ACHN (cell line): Measurements from ENCODE around the gene SPRR3.
"Not testable (repeated sequence)": the region's sequence is repeated elsewhere in the genome, so short reads cannot be mapped to it uniquely, and the experiment has no call there.

Source experiments
- DNase-seq: peaks from one replicate; pipeline ENCODE4 v3.0.0-alpha.2; 2015
- in situ Hi-C: cut with HindIII; loops from 2 replicates; pipeline ENCODE4 v1.10.0; 2017; ENCODE audit warnings: low sequenced_read_pairs, low pct_ligation_motif_present, low pct_unique_long_range_greater_than_20kb

Gene SPRR3

GRCh38 chr1:152981146-152981871, 20.2 kb upstream of the SPRR3 start:
- in situ Hi-C loops: no loop called here
- DNase-seq: no peak

DNA sequence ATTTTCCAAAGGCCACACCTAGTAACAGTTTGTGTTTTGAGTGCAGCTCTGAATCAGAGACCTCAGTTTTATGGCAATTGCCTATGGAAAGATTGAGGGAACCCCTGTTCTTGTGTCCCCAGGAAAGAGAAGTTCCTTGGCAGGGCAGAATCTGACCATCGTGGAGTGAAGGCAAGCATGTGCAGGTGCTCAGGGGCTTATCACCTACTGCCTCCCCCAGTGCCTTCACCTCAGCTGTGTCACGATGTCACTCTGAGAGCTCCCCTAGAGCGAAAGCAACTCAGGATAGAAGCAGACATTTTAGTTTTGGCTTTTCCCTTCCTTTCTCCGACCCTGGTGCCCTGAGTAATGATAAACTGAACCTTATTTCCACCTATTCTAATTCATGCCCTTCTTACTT, 19.5 kb upstream of the SPRR3 start:
- DNase-seq: no peak
- in situ Hi-C loops: no loop called here

DNA sequence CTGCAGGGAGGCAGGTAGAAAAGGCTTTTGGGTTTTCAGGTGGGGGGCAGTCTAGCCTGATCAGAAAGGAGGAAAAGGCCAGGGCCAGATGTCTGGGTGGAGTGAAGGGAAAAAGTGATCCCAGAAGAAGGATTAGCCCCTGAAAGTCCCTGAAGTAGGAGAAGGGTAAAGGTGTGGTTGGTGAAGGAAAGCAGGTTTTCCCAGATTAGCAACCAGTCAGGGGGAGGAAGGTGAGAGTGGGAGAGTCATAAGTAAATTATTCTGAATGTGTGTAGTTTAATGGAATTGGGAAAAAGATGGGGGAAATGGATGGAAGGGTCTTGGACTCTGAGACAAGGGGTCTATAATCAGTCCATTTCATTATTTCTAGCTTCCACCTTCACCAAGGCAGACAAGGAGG, 18.3 kb upstream of the SPRR3 start:
- in situ Hi-C loops: no loop called here
- DNase-seq: no peak

GRCh38 chr1:152983743-152984142, 17.8 kb upstream of the SPRR3 start, which contains the start of gene SPRR1A:
SPRR1A (plus strand) TSS chr1:152984081; CDS start chr1:152985231, 1,150 bp downstream.
- no peak for DNase-seq
- in situ Hi-C loops: no loop called here

DNA sequence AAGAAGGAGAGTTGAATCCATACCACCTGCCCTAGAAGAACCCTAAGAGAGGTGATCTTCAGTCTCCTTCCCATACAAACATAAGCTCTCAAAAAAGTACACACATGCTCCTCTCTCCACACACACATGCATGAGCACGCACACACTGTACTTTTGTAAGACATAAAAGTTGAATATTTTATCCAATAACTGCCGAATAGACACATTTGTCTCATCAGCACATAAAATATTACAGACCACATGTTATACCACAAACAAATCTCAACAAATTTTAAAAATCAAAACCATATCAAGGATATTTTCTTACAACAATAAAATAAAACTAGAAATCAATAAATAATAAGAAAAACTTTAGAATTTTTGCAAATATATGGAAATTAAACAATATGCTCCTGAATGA, 15.0 kb upstream of the SPRR3 start:
- no peak for DNase-seq
- in situ Hi-C loops: no loop called here

DNA sequence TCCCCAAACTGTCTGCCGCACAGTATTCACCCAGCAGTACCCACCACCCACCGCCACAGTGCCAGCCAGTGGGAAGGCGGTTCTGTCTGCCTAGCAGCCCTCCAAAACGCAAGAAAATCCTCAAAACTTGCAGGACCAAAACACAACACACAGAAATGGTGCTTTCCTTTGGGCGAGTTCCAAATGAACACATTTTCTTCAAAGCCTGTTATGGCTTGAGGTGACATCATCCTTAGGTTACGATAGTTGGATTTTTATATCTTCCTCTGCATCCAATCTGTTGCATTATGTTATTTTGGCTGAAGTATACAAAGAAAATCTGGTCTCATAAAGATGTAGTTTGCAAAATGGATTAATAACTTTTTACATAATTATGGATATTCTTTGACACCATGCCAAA, 8.4 kb upstream of the SPRR3 start:
- in situ Hi-C loops: no loop called here
- DNase-seq: no peak

DNA sequence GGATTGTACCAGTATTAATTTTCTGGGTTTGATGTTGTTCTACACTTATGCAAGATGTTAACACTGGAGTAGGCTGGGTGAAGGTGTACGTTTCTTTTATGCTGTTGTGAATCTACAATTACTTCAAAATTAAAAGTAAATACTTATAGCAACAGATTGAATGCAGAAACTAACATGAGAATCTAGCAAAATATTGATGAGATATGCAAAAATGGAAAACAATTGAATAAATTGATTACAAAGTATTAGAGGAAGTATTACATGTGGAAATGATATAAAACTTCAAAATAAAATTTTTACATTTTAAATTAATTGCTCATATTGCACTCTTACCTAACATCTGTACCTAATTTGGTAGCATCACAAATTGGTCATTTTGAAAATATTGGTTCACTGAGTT, 5.7 kb upstream of the SPRR3 start:
- in situ Hi-C loops: no loop called here
- DNase-seq: no peak

- in situ Hi-C loops: no loop called here
- no peak for DNase-seq
These were observed 4.7 kb upstream of the SPRR3 start for GRCh38 chr1:152996633-152997400.

DNA sequence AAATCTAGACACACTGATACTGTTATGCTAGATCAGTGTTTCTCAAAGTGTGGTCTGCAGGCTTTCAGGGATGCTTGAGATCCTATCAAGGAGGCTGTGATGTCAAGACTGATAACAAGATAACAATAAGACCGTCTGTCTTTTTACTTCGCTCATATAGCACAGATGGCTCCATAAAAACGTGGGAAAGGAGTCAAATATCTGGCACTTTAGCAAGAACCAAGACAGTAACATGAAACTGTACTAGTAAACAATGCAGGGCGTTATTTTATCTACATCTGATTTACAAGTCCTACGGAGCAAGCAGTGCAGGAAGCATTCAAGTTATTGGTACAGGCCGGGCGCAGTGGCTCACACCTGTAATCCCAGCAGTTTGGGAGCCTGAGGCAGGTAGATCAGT, 3.6 kb upstream of the SPRR3 start:
- no peak for DNase-seq
- in situ Hi-C loops: no loop called here

DNA sequence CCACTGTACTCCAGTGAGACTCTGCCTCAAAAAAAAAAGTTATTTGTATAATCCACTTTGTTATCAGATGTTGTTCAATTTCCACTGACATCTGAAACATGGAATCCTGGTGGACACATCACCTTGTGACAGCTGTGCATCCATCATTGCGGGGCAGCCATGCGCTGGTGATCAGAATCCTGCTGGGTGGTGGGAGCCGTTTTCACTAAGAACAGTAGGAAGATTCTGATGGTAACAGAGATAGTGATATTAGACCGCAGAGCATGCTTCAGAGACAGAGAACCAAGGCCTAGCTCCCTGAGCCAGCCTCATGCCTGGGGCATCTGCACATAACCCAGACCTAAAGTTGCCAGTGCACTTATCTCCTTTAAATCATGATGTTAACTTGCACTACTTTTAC, 3.1 kb upstream of the SPRR3 start:
- no peak for DNase-seq
- in situ Hi-C loops: no loop called here

DNA sequence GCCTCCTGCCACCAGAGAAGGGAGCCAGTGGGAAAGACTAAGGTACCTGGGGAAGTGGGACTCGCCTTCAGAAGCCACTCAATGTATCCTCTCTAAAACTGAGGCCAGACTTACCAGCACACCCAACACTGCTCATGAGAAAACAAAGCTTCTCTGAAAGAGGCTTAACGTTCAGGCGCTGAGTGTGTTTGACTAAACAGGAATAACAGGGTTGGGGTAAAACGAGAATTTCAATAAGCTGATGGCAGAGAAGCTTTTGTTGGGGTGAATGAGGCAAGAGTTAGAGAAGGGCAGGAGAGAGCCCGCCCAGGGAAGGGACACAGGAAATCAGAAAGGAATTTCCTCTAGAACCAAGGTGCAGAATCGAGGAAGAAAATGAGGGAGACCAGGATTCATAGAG, 1.7 kb upstream of the SPRR3 start:
- DNase-seq: no peak
- in situ Hi-C loops: no loop called here

DNA sequence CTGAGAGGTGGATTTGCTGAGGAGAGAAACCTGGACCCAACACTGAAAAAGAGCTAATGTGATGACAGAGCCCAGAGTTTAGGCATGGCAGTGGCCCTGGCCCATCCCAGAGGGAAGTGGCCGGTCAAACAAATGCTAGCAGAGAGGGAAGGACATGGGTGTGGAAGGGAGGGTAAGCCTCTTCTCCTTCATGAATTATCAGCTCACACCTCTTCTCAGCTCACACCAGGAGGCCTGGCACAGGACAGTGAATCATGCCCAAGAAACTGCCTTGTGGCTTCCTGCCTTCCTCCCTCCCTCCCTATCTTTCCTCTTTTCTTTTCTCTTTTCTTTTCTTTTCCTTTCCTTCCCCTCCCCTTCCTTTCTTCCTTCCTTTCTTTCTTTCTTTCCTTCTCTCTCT, 1.3 kb upstream of the SPRR3 start:
- in situ Hi-C loops: no loop called here
- no peak for DNase-seq

DNA sequence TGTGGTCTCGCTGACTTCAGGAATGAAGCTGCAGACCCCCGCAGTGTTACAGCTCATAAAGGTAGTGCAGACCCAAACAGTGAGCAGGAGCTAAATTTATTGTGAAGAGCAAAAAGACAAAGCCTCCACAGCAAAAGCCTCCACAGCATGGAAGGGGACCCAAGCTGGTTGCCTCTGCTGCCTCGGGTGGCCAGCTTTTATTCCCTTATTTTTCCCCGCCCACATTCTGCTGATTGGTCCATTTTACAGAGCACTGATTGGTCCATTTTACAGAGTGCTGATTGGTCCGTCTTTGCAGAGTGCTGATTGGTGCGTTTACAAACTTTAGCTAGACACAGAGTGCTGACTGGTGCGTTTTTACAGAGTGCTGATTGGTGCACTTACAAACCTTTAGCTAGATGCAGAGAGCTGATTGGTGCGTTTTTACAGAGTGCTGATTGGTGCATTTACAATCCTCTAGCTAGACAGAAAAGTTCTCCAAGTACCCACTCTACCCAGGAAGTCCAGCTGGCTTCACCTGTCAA, 9.7 kb downstream of the SPRR3 start:
- in situ Hi-C loops: not testable (repeated sequence)

DNA sequence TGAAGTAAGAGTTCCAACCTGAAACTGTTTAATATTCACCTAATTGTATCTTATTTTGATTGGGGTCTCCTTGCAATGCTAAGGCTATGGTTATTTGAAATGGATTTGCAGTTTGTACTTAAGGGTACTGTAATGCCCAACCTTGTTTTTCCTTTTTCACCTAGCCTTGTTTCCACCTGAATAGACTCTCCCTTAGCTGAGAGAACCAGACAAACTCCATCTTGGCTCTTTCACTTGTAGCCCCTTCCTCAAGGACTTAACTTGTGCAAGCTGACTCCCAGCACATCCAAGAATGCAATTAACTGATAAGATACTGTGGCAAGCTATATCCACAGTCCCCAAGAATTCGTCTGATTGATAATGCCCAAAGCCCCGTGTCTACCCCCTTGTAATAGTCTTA, 20.3 kb downstream of the SPRR3 start:
- in situ Hi-C loops, DNase-seq: not testable (repeated sequence)

More for the DNA sequence above, 9.7 kb downstream of the SPRR3 start:
- DNase-seq: not testable (repeated sequence)

DNA sequence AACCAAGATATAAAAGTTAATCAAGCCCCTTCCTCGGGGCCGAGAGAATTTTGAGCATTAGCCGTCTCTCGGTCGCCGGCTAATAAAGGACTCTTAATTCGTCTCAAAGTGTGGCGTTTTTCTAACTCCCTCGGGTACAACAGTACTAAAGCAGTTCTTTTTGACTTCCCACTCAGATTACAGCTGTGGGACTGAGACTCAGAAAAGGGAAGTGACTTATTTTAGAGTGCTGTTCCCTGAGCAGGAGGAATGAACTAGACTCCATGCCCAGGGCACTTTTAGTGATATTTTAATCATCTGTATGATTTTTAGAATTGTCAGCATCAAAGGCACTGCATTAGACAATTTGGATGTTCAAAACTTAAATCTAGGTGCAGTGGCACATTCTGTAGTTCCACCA, 20.8 kb downstream of the SPRR3 start:
- DNase-seq, in situ Hi-C loops: not testable (repeated sequence)

DNA sequence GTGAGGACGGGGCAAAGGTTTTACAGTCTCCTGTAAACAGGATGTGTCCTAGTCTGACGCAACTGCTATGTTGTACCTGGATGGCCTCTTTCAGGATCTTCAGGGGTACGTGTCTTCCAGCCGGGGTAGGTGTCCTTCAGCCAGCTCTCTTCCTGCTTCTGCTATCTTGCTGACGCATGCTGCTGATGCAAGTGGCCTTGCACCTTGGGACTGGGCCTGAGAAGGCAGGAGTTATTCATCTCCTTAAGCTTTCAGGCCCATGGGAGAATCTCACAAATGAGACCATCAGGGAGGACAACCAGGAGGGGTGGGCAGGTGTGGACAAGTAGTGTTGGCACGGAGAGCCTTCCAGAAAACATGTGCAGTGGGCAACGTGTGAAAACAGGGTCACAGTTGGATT, 21.6 kb downstream of the SPRR3 start:
- in situ Hi-C loops: no loop called here
- DNase-seq: no peak

GRCh38 chr1:153024413-153024812, 22.9 kb downstream of the SPRR3 start:
- DNase-seq: no peak
- in situ Hi-C loops: no loop called here

GRCh38 chr1:153025797-153026196, 24.2 kb downstream of the SPRR3 start:
- in situ Hi-C loops: no loop called here
- no peak for DNase-seq

DNA sequence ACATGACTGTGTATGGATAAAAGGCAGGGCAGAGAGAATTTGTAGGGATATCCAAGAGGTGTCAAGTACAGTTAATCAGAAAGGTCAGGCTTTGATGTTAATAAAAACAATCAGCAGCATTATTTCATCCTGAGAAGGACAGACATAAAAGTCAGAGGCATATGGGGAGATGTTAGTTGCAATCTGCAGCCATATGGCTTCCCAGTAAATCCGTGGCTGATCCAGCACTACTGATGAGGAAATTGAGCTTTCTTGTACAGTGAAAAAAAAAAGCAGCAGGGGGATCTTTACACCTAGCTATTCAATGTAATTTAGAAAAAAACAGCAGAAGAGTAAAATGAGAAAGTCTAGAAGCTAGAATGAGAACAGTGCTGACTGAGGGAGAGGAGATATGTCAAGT, 27.2 kb downstream of the SPRR3 start:
- in situ Hi-C loops: no loop called here
- no peak for DNase-seq

GRCh38 chr1:153030895-153031294, 29.3 kb downstream of the SPRR3 start, which contains the start of gene SPRR1B:
SPRR1B (plus strand) TSS chr1:153031203; CDS start chr1:153032346, 1,143 bp downstream.
- in situ Hi-C loops: no loop called here
- no peak for DNase-seq
